DOHH2 (cell line): ENCODE results near the gene ARFGEF3.

Source experiments
- H3F3A ChIP-seq: fragments of 200-600 bp; sonication (generic), shearing (Covaris generic); 2 replicates; pipeline ENCODE4 v1.6.0; 2016; ENCODE audit warnings: antibody characterized with exemption, mild to moderate bottlenecking; ENCODE audit not compliant: control insufficient read depth, insufficient read depth
- H3K27ac ChIP-seq: fragments of 200-600 bp; sonication (generic); 2 replicates; pipeline ENCODE4 v1.5.1; 2014; ENCODE audit warnings: low read depth, mild to moderate bottlenecking, low read length, moderate library complexity
- H3K27me3 ChIP-seq: fragments of 200-600 bp; sonication (generic); 2 replicates; pipeline ENCODE4 v1.6.1; 2014; ENCODE audit warnings: mild to moderate bottlenecking, low read length, mixed read lengths; ENCODE audit not compliant: control insufficient read depth
- H3K36me3 ChIP-seq: fragments of 200-600 bp; sonication (generic); 2 replicates; pipeline ENCODE4 v1.6.1; 2014; ENCODE audit warnings: mild to moderate bottlenecking, low read length, moderate library complexity, mixed read lengths; ENCODE audit not compliant: control insufficient read depth
- H3K4me1 ChIP-seq: fragments of 200-600 bp; sonication (generic); 2 replicates; pipeline ENCODE4 v1.6.1; 2014; ENCODE audit warnings: mild to moderate bottlenecking, low read length, mixed read lengths; ENCODE audit not compliant: control insufficient read depth
- H3K4me2 ChIP-seq: fragments of 200-600 bp; sonication (generic); 2 replicates; pipeline ENCODE4 v1.6.0; 2014; ENCODE audit warnings: mild to moderate bottlenecking, low read length, moderate library complexity
- H3K4me3 ChIP-seq: fragments of 200-600 bp; sonication (generic); 2 replicates; pipeline ENCODE4 v1.5.1; 2014; ENCODE audit warnings: mild to moderate bottlenecking, low read length, mixed read lengths
- H3K79me2 ChIP-seq: fragments of 200-600 bp; sonication (generic); 2 replicates; pipeline ENCODE4 v1.6.1; 2014; ENCODE audit warnings: mild to moderate bottlenecking, low read length, mixed read lengths; ENCODE audit not compliant: control insufficient read depth
- H3K9me2 ChIP-seq: fragments of 200-600 bp; sonication (generic); replicated peaks from 2 replicates; pipeline ENCODE4 v1.6.1; 2014; ENCODE audit warnings: mild to moderate bottlenecking, low read length, mixed read lengths; ENCODE audit not compliant: control insufficient read depth
- H3K9me3 ChIP-seq: fragments of 200-600 bp; sonication (generic); 2 replicates; pipeline ENCODE4 v1.6.1; 2014; ENCODE audit warnings: antibody characterized with exemption, low read length, mixed read lengths; ENCODE audit not compliant: control insufficient read depth, insufficient read depth
- H4K20me1 ChIP-seq: fragments of 200-600 bp; sonication (generic); 2 replicates; pipeline ENCODE4 v1.6.0; 2014; ENCODE audit warnings: low read depth, mild to moderate bottlenecking, antibody characterized with exemption, low read length, moderate library complexity; ENCODE audit not compliant: control insufficient read depth, insufficient read depth
- CTCF ChIP-seq: fragments of 200-600 bp; sonication (generic); IDR thresholded peaks from one replicate; pipeline ENCODE4 v1.5.1; 2014; ENCODE audit warnings: antibody characterized with exemption, mild to moderate bottlenecking, low read depth, low read length; ENCODE audit not compliant: poor library complexity, severe bottlenecking
- EZH2phosphoT487 ChIP-seq: fragments of 200-600 bp; sonication (generic); IDR thresholded peaks from 2 replicates; pipeline ENCODE4 v1.6.1; 2017; ENCODE audit warnings: borderline replicate concordance, mild to moderate bottlenecking, antibody characterized with exemption, low read length, moderate library complexity, mixed read lengths

ARFGEF3 gene

DNA sequence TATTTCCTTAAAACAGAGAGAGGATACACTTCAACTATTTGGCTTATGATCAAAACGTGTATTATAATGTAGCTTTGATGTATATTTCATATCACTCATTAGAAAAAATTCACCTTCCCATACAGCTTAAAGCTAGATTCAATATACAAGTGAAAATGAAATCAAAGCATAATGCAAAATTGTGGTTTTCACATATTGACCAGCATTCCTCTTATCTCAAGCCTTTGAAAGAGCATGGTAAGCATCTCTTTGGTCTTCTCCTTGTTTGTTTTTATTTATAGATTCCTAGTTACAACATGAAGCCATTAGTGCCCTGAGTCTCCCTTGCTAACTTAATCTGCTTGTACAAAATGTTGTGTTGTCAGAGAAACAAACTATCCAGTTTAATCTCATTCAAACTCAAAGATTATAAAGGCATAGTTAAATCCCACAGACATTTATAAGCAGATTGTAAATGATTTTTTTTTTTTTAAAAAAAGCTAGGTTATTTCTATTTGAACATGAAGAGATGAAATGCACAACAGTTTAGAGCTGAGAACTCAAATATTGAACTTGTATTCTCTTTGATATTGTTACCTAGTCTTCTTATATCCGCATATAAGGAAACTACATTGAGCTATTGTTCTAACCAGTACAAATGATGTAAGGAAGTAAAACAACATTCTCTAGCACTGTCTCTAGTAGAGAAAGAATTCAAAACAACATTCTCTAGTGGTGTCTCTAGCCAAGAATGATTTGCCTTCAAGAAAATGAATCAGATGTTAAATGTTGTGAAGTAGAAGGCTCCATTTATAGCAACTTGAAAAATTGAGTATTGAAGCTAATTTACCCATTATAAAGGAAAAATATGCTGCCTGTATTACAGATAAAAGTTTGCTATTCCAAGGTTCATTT lies 184.8 kb downstream of the ARFGEF3 start:
- TF ChIP-seq CTCF = no peak
- no peak for TF ChIP-seq EZH2phosphoT487
- no peaks in the 10 kb centered on the region for H3K9me2 ChIP-seq
- no peaks in the 10 kb centered on the region for H3K79me2 ChIP-seq
- H3K4me1 ChIP-seq = no peaks in the 10 kb centered on the region
- no peaks in the 10 kb centered on the region for H3F3A ChIP-seq
- H4K20me1 ChIP-seq = no peaks in the 10 kb centered on the region
- H3K4me2 ChIP-seq = no peak overlapping the region
- no peaks in the 10 kb centered on the region for H3K36me3 ChIP-seq
- H3K4me3 ChIP-seq = no peak overlapping the region
- no peaks in the 10 kb centered on the region for H3K9me3 ChIP-seq
- peaks cover 10% of the 10 kb centered on the region for H3K27me3 ChIP-seq
- no peak overlapping the region for H3K27ac ChIP-seq

DNA sequence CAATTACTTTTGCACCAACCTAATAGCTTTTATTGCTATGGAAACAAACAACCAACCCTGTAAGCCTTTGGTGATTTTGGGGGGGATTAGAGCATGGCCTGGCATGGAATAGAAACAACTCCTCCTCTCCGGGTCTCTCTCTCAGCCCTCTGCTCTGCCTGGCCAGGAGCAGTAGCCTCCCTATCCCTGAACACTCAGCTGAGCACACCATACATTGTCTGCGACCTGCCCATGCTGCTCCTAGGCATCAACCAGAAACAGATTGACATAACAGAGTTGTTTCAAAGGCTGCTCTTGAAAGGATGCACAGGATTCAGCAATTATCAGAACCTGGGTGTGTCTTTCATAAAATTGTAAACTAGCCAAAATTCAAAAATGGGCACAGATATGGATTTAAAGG lies 186.1 kb downstream of the ARFGEF3 start:
- Histone ChIP-seq H3K79me2 (no peaks in the 10 kb centered on the region), H4K20me1 (no peaks in the 10 kb centered on the region), H3K4me2 (no peak overlapping the region), H3K9me3 (no peaks in the 10 kb centered on the region), H3K27me3 (no peaks in the 10 kb centered on the region; the same call in 1 of the 2 replicates), H3F3A (no peaks in the 10 kb centered on the region), H3K27ac (no peak overlapping the region), H3K9me2 (no peaks in the 10 kb centered on the region), H3K4me1 (no peaks in the 10 kb centered on the region), H3K4me3 (no peak overlapping the region), H3K36me3 (no peaks in the 10 kb centered on the region)
- TF ChIP-seq CTCF (no peak), EZH2phosphoT487 (no peak)

GRCh38 chr6:138349891-138350290 lies 188.2 kb downstream of the ARFGEF3 start:
- no peaks in the 10 kb centered on the region for H3K4me1 ChIP-seq
- H3K4me3 ChIP-seq = no peak overlapping the region
- no peak overlapping the region for H3K27ac ChIP-seq
- H3K4me2 ChIP-seq = no peak overlapping the region
- no peak for TF ChIP-seq EZH2phosphoT487
- no peak for TF ChIP-seq CTCF
- no peaks in the 10 kb centered on the region for H3F3A ChIP-seq
- no peaks in the 10 kb centered on the region for H3K9me2 ChIP-seq
- no peaks in the 10 kb centered on the region for H3K36me3 ChIP-seq
- no peaks in the 10 kb centered on the region for H3K79me2 ChIP-seq
- no peaks in the 10 kb centered on the region for H3K9me3 ChIP-seq
- no peaks in the 10 kb centered on the region for H3K27me3 ChIP-seq
- H4K20me1 ChIP-seq = no peaks in the 10 kb centered on the region
